Muscle layer of duodenum (tissue), 2 donors: Measurements from ENCODE around the gene AASDH.

ENCODE experiments used
- H3K27ac ChIP-seq: one replicate; pipeline ENCODE4 v1.7.0; 2013; ENCODE audit warnings: mild to moderate bottlenecking, low read length
- H3K27me3 ChIP-seq: one replicate; pipeline ENCODE4 v1.7.0; 2013; ENCODE audit warnings: low read depth, mild to moderate bottlenecking, control low read depth, low read length
- H3K36me3 ChIP-seq, 2 donors: one replicate each; pipeline ENCODE4 v1.7.0; 2013; ENCODE audit warnings: low read length in 2 of 2, control low read depth in 1 of 2, mild to moderate bottlenecking in 1 of 2; ENCODE audit not compliant: insufficient read depth in 2 of 2, control insufficient read depth in 1 of 2
- H3K4me1 ChIP-seq, 2 donors: one replicate each; pipeline ENCODE4 v1.7.0; 2013; ENCODE audit warnings: low read length in 2 of 2, mild to moderate bottlenecking in 2 of 2, control low read depth in 1 of 2, moderate library complexity in 1 of 2; ENCODE audit not compliant: insufficient read depth in 2 of 2, control insufficient read depth in 1 of 2
- H3K4me3 ChIP-seq, 2 donors: one replicate each; pipeline ENCODE4 v1.7.0; 2013; ENCODE audit warnings: low read length in 2 of 2, low read depth in 1 of 2, mild to moderate bottlenecking in 1 of 2
- H3K9me3 ChIP-seq, 2 donors: one replicate each; pipeline ENCODE4 v1.7.0; 2013; ENCODE audit warnings: low read length in 2 of 2, control low read depth in 1 of 2, mild to moderate bottlenecking in 1 of 2; ENCODE audit not compliant: control insufficient read depth in 1 of 2
- donor health status: healthy.

AASDH gene

GRCh38 chr4:56314207-56314915 lies 72.9 kb downstream of the AASDH start:
- H3K9me3 ChIP-seq: peaks cover 0 to 2% of the 10 kb centered on the region in 2 donors
- no peaks in the 10 kb centered on the region for H3K4me1 ChIP-seq
- no peak overlapping the region for H3K4me3 ChIP-seq
- peaks cover 0 to 3% of the 10 kb centered on the region in 2 donors for H3K36me3 ChIP-seq
- H3K27me3 ChIP-seq: no peaks in the 10 kb centered on the region
- H3K27ac ChIP-seq: no peak overlapping the region

- H3K36me3 ChIP-seq: peaks cover 0 to 3% of the 10 kb centered on the region in 2 donors
- peaks cover 0 to 2% of the 10 kb centered on the region in 2 donors for H3K9me3 ChIP-seq
- no peak overlapping the region for H3K4me3 ChIP-seq
- no peaks in the 10 kb centered on the region for H3K4me1 ChIP-seq
- H3K27me3 ChIP-seq: no peaks in the 10 kb centered on the region
- no peak overlapping the region for H3K27ac ChIP-seq
Observed at GRCh38 chr4:56313132-56313531, 74.2 kb downstream of the AASDH start.

GRCh38 chr4:56311299-56311975 lies 75.9 kb downstream of the AASDH start:
- H3K4me3 ChIP-seq: no peak overlapping the region
- H3K27ac ChIP-seq: no peak overlapping the region
- peaks cover 0 to 2% of the 10 kb centered on the region in 2 donors for H3K9me3 ChIP-seq
- H3K4me1 ChIP-seq: no peaks in the 10 kb centered on the region
- peaks cover 0 to 3% of the 10 kb centered on the region in 2 donors for H3K36me3 ChIP-seq
- no peaks in the 10 kb centered on the region for H3K27me3 ChIP-seq

- Histone ChIP-seq H3K9me3 (peaks cover 0 to 2% of the 10 kb centered on the region in 2 donors), H3K27me3 (no peaks in the 10 kb centered on the region), H3K4me1 (no peaks in the 10 kb centered on the region), H3K4me3 (no peak overlapping the region), H3K27ac (no peak overlapping the region), H3K36me3 (peaks cover 0 to 3% of the 10 kb centered on the region in 2 donors)
Observed at GRCh38 chr4:56310401-56311125, 76.7 kb downstream of the AASDH start.

- H3K4me3 ChIP-seq: no peak overlapping the region
- no peaks in the 10 kb centered on the region for H3K4me1 ChIP-seq
- no peaks in the 10 kb centered on the region for H3K9me3 ChIP-seq
- no peak overlapping the region for H3K27ac ChIP-seq
- H3K36me3 ChIP-seq: no peaks in the 10 kb centered on the region
- H3K27me3 ChIP-seq: no peaks in the 10 kb centered on the region
Observed at GRCh38 chr4:56308384-56308783, 78.9 kb downstream of the AASDH start.

- Histone ChIP-seq H3K27me3 (no peaks in the 10 kb centered on the region), H3K4me1 (no peaks in the 10 kb centered on the region), H3K36me3 (no peaks in the 10 kb centered on the region), H3K4me3 (no peak overlapping the region), H3K9me3 (no peaks in the 10 kb centered on the region), H3K27ac (no peak overlapping the region)
Observed at GRCh38 chr4:56307423-56307822, 79.9 kb downstream of the AASDH start.

GRCh38 chr4:56305390-56305789 lies 81.9 kb downstream of the AASDH start:
- no peak overlapping the region for H3K4me3 ChIP-seq
- no peaks in the 10 kb centered on the region for H3K36me3 ChIP-seq

GRCh38 chr4:56303921-56304320 lies 83.4 kb downstream of the AASDH start:
- Histone ChIP-seq H3K4me3 (no peak overlapping the region), H3K27me3 (no peaks in the 10 kb centered on the region), H3K4me1 (peaks cover 0 to 2% of the 10 kb centered on the region in 2 donors), H3K27ac (no peak overlapping the region), H3K36me3 (no peaks in the 10 kb centered on the region), H3K9me3 (no peaks in the 10 kb centered on the region)

More at GRCh38 chr4:56305390-56305789, 81.9 kb downstream of the AASDH start:
- H3K27me3 ChIP-seq: no peaks in the 10 kb centered on the region
- H3K9me3 ChIP-seq: no peaks in the 10 kb centered on the region
- peaks cover 0 to 2% of the 10 kb centered on the region in 2 donors for H3K4me1 ChIP-seq
- no peak overlapping the region for H3K27ac ChIP-seq

GRCh38 chr4:56302760-56303159 lies 84.5 kb downstream of the AASDH start:
- H3K27me3 ChIP-seq: no peaks in the 10 kb centered on the region
- H3K4me1 ChIP-seq: peaks cover 0 to 2% of the 10 kb centered on the region in 2 donors
- H3K36me3 ChIP-seq: no peaks in the 10 kb centered on the region
- no peaks in the 10 kb centered on the region for H3K9me3 ChIP-seq
- H3K27ac ChIP-seq: no peak overlapping the region
- H3K4me3 ChIP-seq: no peak overlapping the region

GRCh38 chr4:56301997-56302496 lies 85.2 kb downstream of the AASDH start:
- Histone ChIP-seq H3K36me3 (no peaks in the 10 kb centered on the region), H3K27ac (no peak overlapping the region), H3K4me1 (peaks cover 0 to 2% of the 10 kb centered on the region in 2 donors), H3K27me3 (no peaks in the 10 kb centered on the region), H3K4me3 (no peak overlapping the region), H3K9me3 (no peaks in the 10 kb centered on the region)
